Measurements from ENCODE around the gene CTNNBIP1.

The CTNNBIP1 gene

DNA sequence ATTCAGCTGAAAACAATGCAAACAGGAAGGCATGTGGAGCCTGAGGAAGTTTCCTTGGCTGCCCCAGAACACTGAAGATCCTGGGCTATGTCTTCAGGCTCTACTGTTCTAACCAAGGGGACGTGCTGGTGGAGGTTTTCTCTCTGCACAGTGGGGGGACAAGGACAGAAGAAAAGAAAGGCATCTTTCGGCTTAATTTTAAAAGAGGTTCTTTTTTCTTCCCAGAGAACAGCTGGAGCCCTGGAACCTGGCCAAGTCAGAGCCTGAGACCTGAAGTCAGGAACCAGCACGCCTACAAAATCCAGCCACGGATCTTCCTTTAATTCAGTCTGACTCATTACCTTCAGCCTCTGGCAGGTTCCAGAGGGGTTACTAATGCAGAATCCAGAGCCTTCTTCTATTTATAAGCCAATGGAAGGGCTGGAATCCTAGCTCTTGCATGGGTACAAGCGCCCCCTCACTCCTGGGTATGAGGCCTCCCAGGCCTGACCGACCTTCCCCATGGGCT is 19.8 kb downstream of the CTNNBIP1 start:
- H3K4me1 ChIP-seq (ENCODE audit: control insufficient read depth in 1 of 2, insufficient read depth in 2 of 2, low read length in 2 of 2), result peaks cover 0 to 21% of the 10 kb centered on the region in 2 donors
- no peak overlapping the region for H3K27ac ChIP-seq (ENCODE audit: low read depth, low read length)
- no peaks in the 10 kb centered on the region for H3K27me3 ChIP-seq (ENCODE audit: control insufficient read depth in 1 of 2, insufficient read depth in 2 of 2, low read length in 2 of 2)
- peaks cover 0 to 7% of the 10 kb centered on the region in 2 donors for H3K36me3 ChIP-seq (ENCODE audit: control insufficient read depth in 1 of 2, insufficient read depth in 2 of 2, low read length in 2 of 2)
- H3K9ac ChIP-seq (ENCODE audit: low read depth in 1 of 2, low read length in 2 of 2), result peak overlapping the region in 1 of 2 donors; percentile 12
- H3K4me3 ChIP-seq (ENCODE audit: low read depth in 1 of 2, low read length in 2 of 2), result no peak overlapping the region
- no peaks in the 10 kb centered on the region for H3K9me3 ChIP-seq (ENCODE audit: control insufficient read depth in 1 of 2, low read length in 2 of 2)

- peaks cover 0 to 7% of the 10 kb centered on the region in 2 donors for H3K36me3 ChIP-seq (ENCODE audit: control insufficient read depth in 1 of 2, insufficient read depth in 2 of 2, low read length in 2 of 2)
- no peaks in the 10 kb centered on the region for H3K9me3 ChIP-seq (ENCODE audit: control insufficient read depth in 1 of 2, low read length in 2 of 2)
- no peak overlapping the region for H3K27ac ChIP-seq (ENCODE audit: low read depth, low read length)
- H3K27me3 ChIP-seq (ENCODE audit: control insufficient read depth in 1 of 2, insufficient read depth in 2 of 2, low read length in 2 of 2), result no peaks in the 10 kb centered on the region
- no peak overlapping the region for H3K4me3 ChIP-seq (ENCODE audit: low read depth in 1 of 2, low read length in 2 of 2)
- peaks cover 0 to 21% of the 10 kb centered on the region in 2 donors for H3K4me1 ChIP-seq (ENCODE audit: control insufficient read depth in 1 of 2, insufficient read depth in 2 of 2, low read length in 2 of 2)
- no peak overlapping the region for H3K9ac ChIP-seq (ENCODE audit: low read depth in 1 of 2, low read length in 2 of 2)
Observed at GRCh38 chr1:9889411-9889810, 20.7 kb downstream of the CTNNBIP1 start.

DNA sequence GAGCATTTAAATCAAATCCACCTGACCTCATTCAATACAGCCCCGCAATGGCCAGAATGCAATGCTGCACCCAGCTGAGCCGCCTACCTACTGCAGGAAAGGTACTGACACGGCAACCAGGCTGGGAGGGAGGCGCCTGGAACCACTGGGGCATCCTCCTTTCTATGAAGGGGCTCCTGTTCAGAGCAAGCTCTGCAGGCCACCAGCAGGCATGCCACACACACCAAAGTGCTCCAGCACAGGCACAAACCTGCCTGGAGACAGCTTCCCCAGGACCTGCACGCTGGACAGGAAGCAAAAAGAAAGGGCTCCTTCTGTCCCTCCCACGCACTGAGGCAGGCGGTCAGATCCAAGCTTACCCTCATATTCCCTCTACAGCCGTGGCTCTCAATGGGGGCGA is 21.2 kb downstream of the CTNNBIP1 start:
- peaks cover 0 to 7% of the 10 kb centered on the region in 2 donors for H3K36me3 ChIP-seq (ENCODE audit: control insufficient read depth in 1 of 2, insufficient read depth in 2 of 2, low read length in 2 of 2)
- no peaks in the 10 kb centered on the region for H3K9me3 ChIP-seq (ENCODE audit: control insufficient read depth in 1 of 2, low read length in 2 of 2)
- H3K4me1 ChIP-seq (ENCODE audit: control insufficient read depth in 1 of 2, insufficient read depth in 2 of 2, low read length in 2 of 2), result peaks cover 0 to 18% of the 10 kb centered on the region in 2 donors
- no peak overlapping the region for H3K4me3 ChIP-seq (ENCODE audit: low read depth in 1 of 2, low read length in 2 of 2)
- no peak overlapping the region for H3K27ac ChIP-seq (ENCODE audit: low read depth, low read length)
- no peak overlapping the region for H3K9ac ChIP-seq (ENCODE audit: low read depth in 1 of 2, low read length in 2 of 2)
- H3K27me3 ChIP-seq (ENCODE audit: control insufficient read depth in 1 of 2, insufficient read depth in 2 of 2, low read length in 2 of 2), result no peaks in the 10 kb centered on the region

DNA sequence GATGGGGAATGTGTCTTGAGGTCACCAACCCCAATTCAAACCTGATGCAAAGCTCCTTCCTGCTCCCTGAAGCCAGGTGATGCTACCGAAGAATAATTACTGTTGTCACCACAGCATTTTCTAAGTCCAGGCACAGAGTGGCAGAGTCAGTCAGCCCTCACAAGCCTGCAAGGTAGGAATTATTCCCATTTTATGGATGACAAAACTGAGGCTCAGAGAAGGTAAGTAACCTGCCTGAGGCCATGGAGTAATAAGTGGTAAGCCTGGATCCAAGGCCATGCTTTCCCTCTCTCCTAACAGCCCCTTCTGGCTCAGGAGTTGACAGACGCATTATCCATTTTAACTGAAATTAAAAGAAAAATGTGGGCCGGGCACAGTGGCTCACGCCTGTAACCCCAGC is 23.0 kb downstream of the CTNNBIP1 start:
- H3K4me3 ChIP-seq (ENCODE audit: low read depth in 1 of 2, low read length in 2 of 2), result no peak overlapping the region
- no peak overlapping the region for H3K27ac ChIP-seq (ENCODE audit: low read depth, low read length)
- H3K9me3 ChIP-seq (ENCODE audit: control insufficient read depth in 1 of 2, low read length in 2 of 2), result no peaks in the 10 kb centered on the region
- peaks cover 0 to 12% of the 10 kb centered on the region in 2 donors for H3K36me3 ChIP-seq (ENCODE audit: control insufficient read depth in 1 of 2, insufficient read depth in 2 of 2, low read length in 2 of 2)
- no peak overlapping the region for H3K9ac ChIP-seq (ENCODE audit: low read depth in 1 of 2, low read length in 2 of 2)
- no peaks in the 10 kb centered on the region for H3K27me3 ChIP-seq (ENCODE audit: control insufficient read depth in 1 of 2, insufficient read depth in 2 of 2, low read length in 2 of 2)
- H3K4me1 ChIP-seq (ENCODE audit: control insufficient read depth in 1 of 2, insufficient read depth in 2 of 2, low read length in 2 of 2), result peaks cover 0 to 6% of the 10 kb centered on the region in 2 donors

GRCh38 chr1:9886092-9886742 is 23.9 kb downstream of the CTNNBIP1 start:
- Histone ChIP-seq H3K9me3 (ENCODE audit: control insufficient read depth in 1 of 2, low read length in 2 of 2) (no peaks in the 10 kb centered on the region), H3K27ac (ENCODE audit: low read depth, low read length) (no peak overlapping the region), H3K4me3 (ENCODE audit: low read depth in 1 of 2, low read length in 2 of 2) (no peak overlapping the region), H3K4me1 (ENCODE audit: control insufficient read depth in 1 of 2, insufficient read depth in 2 of 2, low read length in 2 of 2) (peaks cover 0 to 6% of the 10 kb centered on the region in 2 donors), H3K9ac (ENCODE audit: low read depth in 1 of 2, low read length in 2 of 2) (no peak overlapping the region), H3K36me3 (ENCODE audit: control insufficient read depth in 1 of 2, insufficient read depth in 2 of 2, low read length in 2 of 2) (peaks cover 0 to 12% of the 10 kb centered on the region in 2 donors), H3K27me3 (ENCODE audit: control insufficient read depth in 1 of 2, insufficient read depth in 2 of 2, low read length in 2 of 2) (no peaks in the 10 kb centered on the region)

DNA sequence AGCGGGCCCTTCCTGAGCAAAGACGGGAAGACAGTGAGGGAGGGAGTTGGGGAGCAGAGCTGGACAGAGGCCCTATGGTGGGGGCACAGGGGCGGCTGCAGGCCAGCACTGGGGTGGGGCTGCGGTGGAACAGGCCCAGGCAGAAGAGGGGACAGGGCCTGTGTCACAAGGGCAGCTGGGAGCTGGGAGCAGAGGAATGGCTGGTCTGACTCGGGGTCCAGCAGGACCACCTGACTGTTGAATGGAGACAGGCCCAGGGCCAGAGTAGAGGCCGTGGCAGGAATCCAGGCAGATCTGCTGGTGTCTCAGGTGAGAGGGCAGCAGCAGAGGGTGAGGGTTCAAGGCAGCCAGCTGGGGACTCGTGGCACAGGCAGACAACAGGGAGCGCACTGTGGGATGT is 25.3 kb downstream of the CTNNBIP1 start:
- Histone ChIP-seq H3K4me1 (ENCODE audit: control insufficient read depth in 1 of 2, insufficient read depth in 2 of 2, low read length in 2 of 2) (no peaks in the 10 kb centered on the region), H3K36me3 (ENCODE audit: control insufficient read depth in 1 of 2, insufficient read depth in 2 of 2, low read length in 2 of 2) (peaks cover 0 to 10% of the 10 kb centered on the region in 2 donors), H3K4me3 (ENCODE audit: low read depth in 1 of 2, low read length in 2 of 2) (no peak overlapping the region), H3K9ac (ENCODE audit: low read depth in 1 of 2, low read length in 2 of 2) (no peak overlapping the region), H3K27ac (ENCODE audit: low read depth, low read length) (no peak overlapping the region), H3K27me3 (ENCODE audit: control insufficient read depth in 1 of 2, insufficient read depth in 2 of 2, low read length in 2 of 2) (no peaks in the 10 kb centered on the region), H3K9me3 (ENCODE audit: control insufficient read depth in 1 of 2, low read length in 2 of 2) (no peaks in the 10 kb centered on the region)

- Histone ChIP-seq H3K9ac (ENCODE audit: low read depth in 1 of 2, low read length in 2 of 2) (no peak overlapping the region), H3K4me1 (ENCODE audit: control insufficient read depth in 1 of 2, insufficient read depth in 2 of 2, low read length in 2 of 2) (no peaks in the 10 kb centered on the region), H3K9me3 (ENCODE audit: control insufficient read depth in 1 of 2, low read length in 2 of 2) (no peaks in the 10 kb centered on the region), H3K36me3 (ENCODE audit: control insufficient read depth in 1 of 2, insufficient read depth in 2 of 2, low read length in 2 of 2) (peaks cover 0 to 9% of the 10 kb centered on the region in 2 donors), H3K4me3 (ENCODE audit: low read depth in 1 of 2, low read length in 2 of 2) (no peak overlapping the region), H3K27me3 (ENCODE audit: control insufficient read depth in 1 of 2, insufficient read depth in 2 of 2, low read length in 2 of 2) (no peaks in the 10 kb centered on the region), H3K27ac (ENCODE audit: low read depth, low read length) (no peak overlapping the region)
Observed at GRCh38 chr1:9883585-9884449, 26.3 kb downstream of the CTNNBIP1 start.

- peaks cover 7% of the 10 kb centered on the region in 2 donors for H3K4me1 ChIP-seq (ENCODE audit: control insufficient read depth in 1 of 2, insufficient read depth in 2 of 2, low read length in 2 of 2)
- no peak overlapping the region for H3K27ac ChIP-seq (ENCODE audit: low read depth, low read length)
Observed at GRCh38 chr1:9882945-9883303, 27.1 kb downstream of the CTNNBIP1 start.

DNA sequence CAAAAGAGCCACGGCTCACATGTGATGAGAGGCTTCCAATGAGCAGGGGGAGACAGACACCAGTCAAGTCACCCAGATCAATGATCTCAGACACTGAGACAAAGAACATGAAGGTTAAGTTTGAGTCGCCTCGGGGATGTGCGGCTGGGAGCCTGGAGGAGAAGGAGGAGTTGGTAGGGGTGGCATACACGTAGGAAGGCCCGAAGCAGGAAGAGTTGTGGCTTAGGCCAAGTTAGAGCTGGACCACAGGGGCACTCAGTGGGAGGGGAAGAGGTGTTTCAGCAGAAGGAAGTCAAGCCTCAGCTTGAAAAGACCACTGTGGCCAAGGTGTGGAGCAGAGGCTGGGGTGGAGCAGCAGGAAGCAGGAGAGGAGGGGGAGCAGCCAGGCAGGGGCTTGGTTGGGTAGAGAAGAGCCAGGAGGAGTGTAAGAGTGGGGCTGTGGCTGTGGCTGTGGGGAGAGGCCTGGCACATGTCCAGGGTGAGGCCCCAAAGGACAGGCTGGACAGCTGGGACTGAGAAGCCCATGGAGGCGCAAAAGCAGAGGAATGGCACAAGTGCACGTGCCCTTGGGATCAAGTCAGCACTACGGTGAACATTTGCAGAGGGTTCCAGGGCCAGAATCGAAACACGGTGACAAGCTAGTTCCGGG is 27.6 kb downstream of the CTNNBIP1 start:
- no peak overlapping the region for H3K4me3 ChIP-seq (ENCODE audit: low read depth in 1 of 2, low read length in 2 of 2)
- H3K27me3 ChIP-seq (ENCODE audit: control insufficient read depth in 1 of 2, insufficient read depth in 2 of 2, low read length in 2 of 2), result no peaks in the 10 kb centered on the region
- H3K9me3 ChIP-seq (ENCODE audit: control insufficient read depth in 1 of 2, low read length in 2 of 2), result no peaks in the 10 kb centered on the region
- H3K4me1 ChIP-seq (ENCODE audit: control insufficient read depth in 1 of 2, insufficient read depth in 2 of 2, low read length in 2 of 2), result peaks cover 11 to 12% of the 10 kb centered on the region in 2 donors
- peaks cover 0 to 9% of the 10 kb centered on the region in 2 donors for H3K36me3 ChIP-seq (ENCODE audit: control insufficient read depth in 1 of 2, insufficient read depth in 2 of 2, low read length in 2 of 2)
- no peak overlapping the region for H3K27ac ChIP-seq (ENCODE audit: low read depth, low read length)
- no peak overlapping the region for H3K9ac ChIP-seq (ENCODE audit: low read depth in 1 of 2, low read length in 2 of 2)

More at GRCh38 chr1:9882945-9883303, 27.1 kb downstream of the CTNNBIP1 start:
- no peak overlapping the region for H3K4me3 ChIP-seq (ENCODE audit: low read depth in 1 of 2, low read length in 2 of 2)
- peaks cover 0 to 9% of the 10 kb centered on the region in 2 donors for H3K36me3 ChIP-seq (ENCODE audit: control insufficient read depth in 1 of 2, insufficient read depth in 2 of 2, low read length in 2 of 2)
- H3K9ac ChIP-seq (ENCODE audit: low read depth in 1 of 2, low read length in 2 of 2), result no peak overlapping the region
- H3K27me3 ChIP-seq (ENCODE audit: control insufficient read depth in 1 of 2, insufficient read depth in 2 of 2, low read length in 2 of 2), result no peaks in the 10 kb centered on the region
- no peaks in the 10 kb centered on the region for H3K9me3 ChIP-seq (ENCODE audit: control insufficient read depth in 1 of 2, low read length in 2 of 2)

DNA sequence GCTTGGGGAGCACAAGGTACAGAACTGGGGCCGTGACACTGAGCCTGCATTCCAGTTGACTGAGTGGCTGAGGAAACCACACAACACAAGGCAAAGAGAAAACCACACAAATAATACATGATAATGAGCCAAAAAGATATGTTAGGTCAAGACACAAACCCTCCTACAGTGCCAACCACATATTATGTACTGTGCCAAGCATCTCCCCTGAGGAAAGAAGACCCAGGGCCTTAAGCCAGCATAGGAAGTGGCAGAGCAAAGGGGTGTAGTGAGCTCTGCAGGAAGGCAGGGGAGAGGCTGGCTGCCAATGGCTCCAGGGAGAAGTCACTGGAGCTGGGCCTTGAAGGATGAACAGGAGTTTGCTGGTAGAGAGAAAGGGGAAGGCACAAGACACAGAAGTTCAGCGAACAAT is 28.2 kb downstream of the CTNNBIP1 start:
- H3K4me1 ChIP-seq (ENCODE audit: control insufficient read depth in 1 of 2, insufficient read depth in 2 of 2, low read length in 2 of 2), result peaks cover 11 to 12% of the 10 kb centered on the region in 2 donors
- no peaks in the 10 kb centered on the region for H3K9me3 ChIP-seq (ENCODE audit: control insufficient read depth in 1 of 2, low read length in 2 of 2)
- no peak overlapping the region for H3K27ac ChIP-seq (ENCODE audit: low read depth, low read length)
- no peak overlapping the region for H3K9ac ChIP-seq (ENCODE audit: low read depth in 1 of 2, low read length in 2 of 2)
- H3K27me3 ChIP-seq (ENCODE audit: control insufficient read depth in 1 of 2, insufficient read depth in 2 of 2, low read length in 2 of 2), result no peaks in the 10 kb centered on the region
- H3K36me3 ChIP-seq (ENCODE audit: control insufficient read depth in 1 of 2, insufficient read depth in 2 of 2, low read length in 2 of 2), result peaks cover 0 to 6% of the 10 kb centered on the region in 2 donors
- no peak overlapping the region for H3K4me3 ChIP-seq (ENCODE audit: low read depth in 1 of 2, low read length in 2 of 2)

Measured in duodenal mucosa (tissue), 2 donors.